Right ventricle myocardium inferior (tissue), 1 donor: Measurements from ENCODE around the gene MYO1D. TPM values are rescaled to one million over a fixed set of nuclear protein-coding genes. Genes with fewer than 3 reads are reported as not detected.

Experiments
- ATAC-seq: fragments of 200-7000 bp; cut with Tn5 transposase; one replicate; pipeline ENCODE4 v1.9.1; 2020; ENCODE audit warnings: mild to moderate bottlenecking, moderate library complexity
- DNase-seq: peaks from one replicate; pipeline ENCODE4 v3.0.0; 2021; ENCODE audit errors: missing footprints
- intact Hi-C: fragments of 100-400 bp; cut with DNase I; formaldehyde crosslinking; loops from one replicate; pipeline ENCODE4 v1.11.0; 2022
- total RNA-seq: library from RNA; stranded (reverse); fragmentation: NEBNext Ultra II Directional; extraction: Animal tissue kit (Norgen Biotek cat#: 25700); gene quantifications from one replicate; pipeline ENCODE4 v1.2.1, GENCODE V29; 2021
- donor health status: DM: no; HTN: yes; CAD: no; lungs with severe emphysema.

The MYO1D gene
- total RNA-seq, 1 donor from 2014 or later = 4.7 TPM

- DNase-seq (no peak), ATAC-seq (no peak)
- intact Hi-C loops = no loop called here
Observed at GRCh38 chr17:32588135-32588534, 288.8 kb downstream of the MYO1D start.

GRCh38 chr17:32586666-32587065, 290.3 kb downstream of the MYO1D start:
- intact Hi-C loops = no loop called here
- DNase-seq (no peak), ATAC-seq (no peak)

- intact Hi-C loops = no loop called here
- no peak for ATAC-seq
- no peak for DNase-seq
Observed at GRCh38 chr17:32584792-32585191, 292.1 kb downstream of the MYO1D start.

- intact Hi-C loops = no loop called here
- DNase-seq = no peak
- no peak for ATAC-seq
Observed at GRCh38 chr17:32583053-32583452, 293.9 kb downstream of the MYO1D start.

- no peak for ATAC-seq
- DNase-seq = no peak
- intact Hi-C loops = no loop called here
Observed at GRCh38 chr17:32575852-32576251, 301.1 kb downstream of the MYO1D start.

- ATAC-seq = no peak
- no peak for DNase-seq
- intact Hi-C loops = no loop called here
Observed at GRCh38 chr17:32570081-32570396, 306.9 kb downstream of the MYO1D start.

- DNase-seq (no peak), ATAC-seq (no peak)
- intact Hi-C loops = no loop called here
Observed at GRCh38 chr17:32569171-32570080, 307.5 kb downstream of the MYO1D start.

GRCh38 chr17:32568705-32569104, 308.2 kb downstream of the MYO1D start:
- intact Hi-C loops = no loop called here
- DNase-seq (no peak), ATAC-seq (no peak)

- DNase-seq = no peak
- ATAC-seq = no peak
- intact Hi-C loops = no loop called here
Observed at GRCh38 chr17:32567511-32567910, 309.4 kb downstream of the MYO1D start.

- intact Hi-C loops = no loop called here
- DNase-seq (no peak), ATAC-seq (no peak)
Observed at GRCh38 chr17:32567086-32567485, 309.8 kb downstream of the MYO1D start.

GRCh38 chr17:32566303-32566702, 310.6 kb downstream of the MYO1D start:
- intact Hi-C loops = no loop called here
- DNase-seq (no peak), ATAC-seq (no peak)

- intact Hi-C loops = no loop called here
- ATAC-seq = no peak
- DNase-seq = no peak
Observed at GRCh38 chr17:32565401-32565800, 311.5 kb downstream of the MYO1D start.

GRCh38 chr17:32564325-32564724, 312.6 kb downstream of the MYO1D start:
- DNase-seq = no peak
- ATAC-seq = no peak
- intact Hi-C loops = no loop called here

GRCh38 chr17:32563583-32563982, 313.3 kb downstream of the MYO1D start:
- DNase-seq (no peak), ATAC-seq (no peak)
- intact Hi-C loops = no loop called here

- intact Hi-C loops = no loop called here
- no peak for DNase-seq
- no peak for ATAC-seq
Observed at GRCh38 chr17:32558997-32559650, 317.8 kb downstream of the MYO1D start.

GRCh38 chr17:32558326-32558955, 318.5 kb downstream of the MYO1D start:
- DNase-seq (no peak), ATAC-seq (no peak)
- intact Hi-C loops = no loop called here

- intact Hi-C loops = no loop called here
- DNase-seq (no peak), ATAC-seq (no peak)
Observed at GRCh38 chr17:32555611-32556310, 321.2 kb downstream of the MYO1D start.

- DNase-seq = no peak
- intact Hi-C loops = no loop called here
- no peak for ATAC-seq
Observed at GRCh38 chr17:32553168-32553567, 323.8 kb downstream of the MYO1D start.

GRCh38 chr17:32552280-32552679, 324.6 kb downstream of the MYO1D start:
- DNase-seq (no peak), ATAC-seq (no peak)
- intact Hi-C loops = no loop called here
